HFF-Myc (cell line): ENCODE measurements around the gene CHST15.

ENCODE experiments used
- DNase-seq: peaks from one replicate; pipeline ENCODE4 v3.0.0-alpha.2; 2011; ENCODE audit warnings: low read depth; ENCODE audit errors: extremely low read depth
- H3K4me3 ChIP-seq: replicated peaks from 2 replicates; pipeline ENCODE4 v1.5.1; 2011; ENCODE audit warnings: low read depth, mild to moderate bottlenecking, control low read depth, low read length
- TF ChIP-seq, protein P1 (sequence below): IDR thresholded peaks from 2 replicates; pipeline ENCODE4 v1.5.1; 2012; ENCODE audit warnings: mild to moderate bottlenecking, low read depth, low read length, control low read depth; ENCODE audit errors: missing control alignments

CHST15 gene

GRCh38 chr10:124117833-124118232 lies 24.4 kb upstream of the CHST15 start:
- no peak for DNase-seq
- TF ChIP-seq, protein P1, sequence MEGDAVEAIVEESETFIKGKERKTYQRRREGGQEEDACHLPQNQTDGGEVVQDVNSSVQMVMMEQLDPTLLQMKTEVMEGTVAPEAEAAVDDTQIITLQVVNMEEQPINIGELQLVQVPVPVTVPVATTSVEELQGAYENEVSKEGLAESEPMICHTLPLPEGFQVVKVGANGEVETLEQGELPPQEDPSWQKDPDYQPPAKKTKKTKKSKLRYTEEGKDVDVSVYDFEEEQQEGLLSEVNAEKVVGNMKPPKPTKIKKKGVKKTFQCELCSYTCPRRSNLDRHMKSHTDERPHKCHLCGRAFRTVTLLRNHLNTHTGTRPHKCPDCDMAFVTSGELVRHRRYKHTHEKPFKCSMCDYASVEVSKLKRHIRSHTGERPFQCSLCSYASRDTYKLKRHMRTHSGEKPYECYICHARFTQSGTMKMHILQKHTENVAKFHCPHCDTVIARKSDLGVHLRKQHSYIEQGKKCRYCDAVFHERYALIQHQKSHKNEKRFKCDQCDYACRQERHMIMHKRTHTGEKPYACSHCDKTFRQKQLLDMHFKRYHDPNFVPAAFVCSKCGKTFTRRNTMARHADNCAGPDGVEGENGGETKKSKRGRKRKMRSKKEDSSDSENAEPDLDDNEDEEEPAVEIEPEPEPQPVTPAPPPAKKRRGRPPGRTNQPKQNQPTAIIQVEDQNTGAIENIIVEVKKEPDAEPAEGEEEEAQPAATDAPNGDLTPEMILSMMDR = no peak
- no peak overlapping the region for H3K4me3 ChIP-seq

GRCh38 chr10:124117511-124117785 lies 24.1 kb upstream of the CHST15 start:
- H3K4me3 ChIP-seq = no peak overlapping the region
- no peak for DNase-seq
- TF ChIP-seq, protein P1 = no peak

- H3K4me3 ChIP-seq = no peak overlapping the region
- DNase-seq = no peak
- TF ChIP-seq, protein P1 = no peak
Observed at GRCh38 chr10:124116771-124117510, 23.5 kb upstream of the CHST15 start.

DNA sequence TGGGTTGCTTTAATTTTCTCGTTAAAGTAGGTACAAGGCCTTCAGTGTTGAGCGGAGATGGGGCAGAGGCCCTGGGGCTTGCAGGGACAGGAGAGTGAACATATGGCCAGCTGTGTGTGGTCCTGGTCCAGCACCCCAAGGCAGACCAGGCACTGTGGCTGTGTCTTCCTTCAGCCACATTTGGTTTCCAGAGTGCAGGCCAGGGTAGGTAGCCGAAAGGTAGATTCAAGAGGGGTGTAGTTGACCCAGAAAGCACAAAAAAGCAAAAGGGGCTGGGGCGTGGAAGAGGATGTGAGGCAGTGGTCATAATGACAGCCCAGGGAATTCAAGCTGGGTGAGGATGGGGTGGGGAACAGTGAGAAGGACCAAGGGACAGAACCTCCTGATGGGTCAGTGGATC lies 21.3 kb upstream of the CHST15 start:
- TF ChIP-seq, protein P1 = no peak

DNA sequence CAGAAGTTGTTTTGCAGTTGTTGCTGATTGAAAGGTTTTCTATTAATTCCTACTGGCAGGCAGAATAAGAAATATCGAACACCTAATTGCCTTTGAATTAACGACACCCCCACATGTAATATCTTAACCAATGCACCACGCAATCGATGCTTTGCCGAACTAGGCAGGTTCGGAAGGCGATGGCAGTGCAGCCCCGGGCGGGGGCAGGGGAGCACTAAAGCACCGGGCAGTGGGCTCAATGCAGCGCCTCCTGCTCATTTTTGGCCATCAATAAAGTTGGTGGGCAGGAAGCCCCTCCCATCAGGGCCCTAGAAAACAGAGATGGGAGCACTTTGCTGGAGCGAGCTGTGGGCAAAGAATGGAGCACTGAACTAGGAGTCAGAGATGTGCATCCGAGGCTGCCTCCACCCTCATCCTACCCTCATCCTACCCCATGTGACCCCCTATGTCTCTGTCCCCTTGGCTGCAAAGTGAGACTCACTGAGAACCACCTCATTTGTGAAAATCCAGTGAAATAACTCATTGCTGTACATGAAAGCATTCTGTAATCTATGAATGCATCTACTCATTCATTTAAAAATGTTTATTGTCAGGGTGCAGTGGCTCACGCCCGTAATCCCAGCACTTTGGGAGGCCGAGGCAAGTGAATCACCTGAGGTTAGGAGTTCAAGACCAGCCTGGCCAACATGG lies 19.6 kb upstream of the CHST15 start:
- DNase-seq = no peak
- TF ChIP-seq, protein P1 = no peak
- H3K4me3 ChIP-seq = no peak overlapping the region

More for the DNA sequence above, 21.3 kb upstream of the CHST15 start:
- H3K4me3 ChIP-seq = no peak overlapping the region
- no peak for DNase-seq

- no peak for DNase-seq
- H3K4me3 ChIP-seq = no peak overlapping the region
- TF ChIP-seq, protein P1 = no peak
Observed at GRCh38 chr10:124110882-124111281, 17.5 kb upstream of the CHST15 start.
